ENCODE data around the gene P2RX3. TPM values are rescaled to one million over a fixed set of nuclear protein-coding genes. Genes with fewer than 3 reads are reported as not detected.

The P2RX3 gene
- total RNA-seq, 1 donor from 2014 or later: not detected

DNA sequence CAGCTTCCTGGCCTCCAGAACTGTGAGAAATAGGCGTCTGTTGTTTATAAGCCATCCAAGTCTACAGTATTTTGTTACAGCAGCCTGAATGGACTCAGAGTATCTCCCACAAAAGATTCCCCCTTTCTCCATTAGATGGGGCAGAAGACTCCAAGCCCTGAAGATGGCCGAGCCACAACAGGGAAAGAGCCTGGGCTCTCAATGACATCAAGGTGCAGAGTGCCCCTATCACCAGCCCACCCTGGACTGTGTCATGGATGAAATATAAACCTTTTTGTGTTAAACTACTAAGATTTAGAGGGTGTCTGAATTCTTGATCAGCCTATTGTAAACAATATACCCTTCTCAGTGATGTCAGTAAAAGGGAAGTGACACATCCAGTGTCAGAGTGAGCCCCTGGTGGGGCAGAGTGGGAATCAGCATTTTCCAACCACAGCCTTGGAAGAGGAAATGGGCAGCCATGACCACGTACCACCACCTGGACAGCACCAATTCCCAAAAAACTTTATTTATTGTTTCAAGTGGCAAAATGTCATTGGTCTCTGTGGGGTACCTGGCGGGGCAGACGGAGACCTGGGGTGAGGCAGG is 38.9 kb upstream of the P2RX3 start:
- peaks cover 39% of the 10 kb centered on the region for H3K36me3 ChIP-seq (ENCODE audit: insufficient read depth, low read length)
- H3K4me1 Mint-ChIP-seq (ENCODE audit: low read depth, unreplicated experiment): peaks cover 17% of the 10 kb centered on the region
- H3K27ac ChIP-seq (ENCODE audit: low read depth, low read length): no peak overlapping the region

DNA sequence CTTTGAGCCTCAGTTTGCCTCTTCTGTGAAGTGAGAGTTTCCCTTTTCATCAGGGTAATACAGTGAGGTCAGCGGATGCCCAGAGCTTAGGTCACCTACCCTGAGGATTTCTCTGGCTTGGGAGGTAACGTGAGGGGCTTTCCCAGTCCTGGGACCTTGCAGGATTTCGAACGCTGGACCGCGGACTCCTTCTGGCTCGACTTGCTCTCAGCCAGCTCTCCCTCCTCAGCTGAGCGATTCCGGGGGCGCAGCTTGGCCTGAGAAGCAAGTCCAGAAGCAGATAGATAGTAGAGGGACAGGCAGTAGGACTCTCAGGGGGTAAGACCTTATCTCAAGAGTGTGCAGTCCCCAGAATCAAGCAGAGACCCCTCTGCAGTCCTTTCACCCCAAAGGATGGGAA is 37.4 kb upstream of the P2RX3 start:
- Histone ChIP-seq H3K9me3 (ENCODE audit: insufficient read depth, low read depth, low read length) (peaks cover 7% of the 10 kb centered on the region), H3K9ac (ENCODE audit: low read length) (no peak overlapping the region), H3K27ac (ENCODE audit: low read depth, low read length) (no peak overlapping the region), H2AFZ (ENCODE audit: low read depth, low read length) (no peak overlapping the region), H3K4me1 (ENCODE audit: insufficient read depth, low read length) (peaks cover 15% of the 10 kb centered on the region), H3K4me3 (ENCODE audit: insufficient read depth, low read depth, low read length) (no peak overlapping the region), H3K4me2 (ENCODE audit: low read length) (no peak overlapping the region), H4K20me1 (ENCODE audit: insufficient read depth, low read length) (peaks cover 41% of the 10 kb centered on the region), H3K36me3 (ENCODE audit: insufficient read depth, low read length) (peaks cover 39% of the 10 kb centered on the region), H3K27me3 (ENCODE audit: insufficient read depth, low read length) (no peaks in the 10 kb centered on the region), H3K79me2 (ENCODE audit: insufficient read depth, low read length) (peaks cover 32% of the 10 kb centered on the region)
- TF ChIP-seq, protein P1, sequence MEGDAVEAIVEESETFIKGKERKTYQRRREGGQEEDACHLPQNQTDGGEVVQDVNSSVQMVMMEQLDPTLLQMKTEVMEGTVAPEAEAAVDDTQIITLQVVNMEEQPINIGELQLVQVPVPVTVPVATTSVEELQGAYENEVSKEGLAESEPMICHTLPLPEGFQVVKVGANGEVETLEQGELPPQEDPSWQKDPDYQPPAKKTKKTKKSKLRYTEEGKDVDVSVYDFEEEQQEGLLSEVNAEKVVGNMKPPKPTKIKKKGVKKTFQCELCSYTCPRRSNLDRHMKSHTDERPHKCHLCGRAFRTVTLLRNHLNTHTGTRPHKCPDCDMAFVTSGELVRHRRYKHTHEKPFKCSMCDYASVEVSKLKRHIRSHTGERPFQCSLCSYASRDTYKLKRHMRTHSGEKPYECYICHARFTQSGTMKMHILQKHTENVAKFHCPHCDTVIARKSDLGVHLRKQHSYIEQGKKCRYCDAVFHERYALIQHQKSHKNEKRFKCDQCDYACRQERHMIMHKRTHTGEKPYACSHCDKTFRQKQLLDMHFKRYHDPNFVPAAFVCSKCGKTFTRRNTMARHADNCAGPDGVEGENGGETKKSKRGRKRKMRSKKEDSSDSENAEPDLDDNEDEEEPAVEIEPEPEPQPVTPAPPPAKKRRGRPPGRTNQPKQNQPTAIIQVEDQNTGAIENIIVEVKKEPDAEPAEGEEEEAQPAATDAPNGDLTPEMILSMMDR (IDR thresholded peaks at IDR 0.05; ENCODE audit: insufficient read depth, low read depth, low read length): no peak
- TF ChIP-seq EZH2 (IDR thresholded peaks at IDR 0.05; ENCODE audit: insufficient read depth, low read length): no peak
- no peak overlapping the region for H3K4me3 Mint-ChIP-seq (ENCODE audit: unreplicated experiment)
- FAIRE-seq (no peak), DNase-seq (ENCODE audit: low read depth) (no peak)
- no peaks in the 10 kb centered on the region for H3K27me3 Mint-ChIP-seq (ENCODE audit: low read depth, unreplicated experiment)
- peaks cover 45% of the 10 kb centered on the region for H3K36me3 Mint-ChIP-seq (ENCODE audit: low read depth, unreplicated experiment)
- peaks cover 15% of the 10 kb centered on the region for H3K4me1 Mint-ChIP-seq (ENCODE audit: low read depth, unreplicated experiment)
- H3K27ac Mint-ChIP-seq (ENCODE audit: unreplicated experiment): no peak overlapping the region
- H3K9me3 Mint-ChIP-seq (ENCODE audit: unreplicated experiment): peaks cover 6% of the 10 kb centered on the region

More for the DNA sequence above, 38.9 kb upstream of the P2RX3 start:
- no peak overlapping the region for H3K4me3 Mint-ChIP-seq (ENCODE audit: unreplicated experiment)
- H3K4me3 ChIP-seq (ENCODE audit: insufficient read depth, low read depth, low read length): no peak overlapping the region
- H3K36me3 Mint-ChIP-seq (ENCODE audit: low read depth, unreplicated experiment): peaks cover 46% of the 10 kb centered on the region
- no peak overlapping the region for H3K9ac ChIP-seq (ENCODE audit: low read length)
- H3K4me2 ChIP-seq (ENCODE audit: low read length): no peak overlapping the region
- DNase-seq (ENCODE audit: low read depth) (no peak), FAIRE-seq (no peak)
- H3K27me3 ChIP-seq (ENCODE audit: insufficient read depth, low read length): no peaks in the 10 kb centered on the region
- peaks cover 27% of the 10 kb centered on the region for H4K20me1 ChIP-seq (ENCODE audit: insufficient read depth, low read length)
- H3K4me1 ChIP-seq (ENCODE audit: insufficient read depth, low read length): peaks cover 12% of the 10 kb centered on the region
- H3K27me3 Mint-ChIP-seq (ENCODE audit: low read depth, unreplicated experiment): no peaks in the 10 kb centered on the region
- TF ChIP-seq EZH2 (IDR thresholded peaks at IDR 0.05; ENCODE audit: insufficient read depth, low read length): no peak
- TF ChIP-seq, protein P1 (IDR thresholded peaks at IDR 0.05; ENCODE audit: insufficient read depth, low read depth, low read length): no peak
- H3K79me2 ChIP-seq (ENCODE audit: insufficient read depth, low read length): peaks cover 17% of the 10 kb centered on the region
- peaks cover 6% of the 10 kb centered on the region for H3K9me3 Mint-ChIP-seq (ENCODE audit: unreplicated experiment)
- no peak overlapping the region for H2AFZ ChIP-seq (ENCODE audit: low read depth, low read length)
- H3K27ac Mint-ChIP-seq (ENCODE audit: unreplicated experiment): no peak overlapping the region
- H3K9me3 ChIP-seq (ENCODE audit: insufficient read depth, low read depth, low read length): peaks cover 7% of the 10 kb centered on the region

DNA sequence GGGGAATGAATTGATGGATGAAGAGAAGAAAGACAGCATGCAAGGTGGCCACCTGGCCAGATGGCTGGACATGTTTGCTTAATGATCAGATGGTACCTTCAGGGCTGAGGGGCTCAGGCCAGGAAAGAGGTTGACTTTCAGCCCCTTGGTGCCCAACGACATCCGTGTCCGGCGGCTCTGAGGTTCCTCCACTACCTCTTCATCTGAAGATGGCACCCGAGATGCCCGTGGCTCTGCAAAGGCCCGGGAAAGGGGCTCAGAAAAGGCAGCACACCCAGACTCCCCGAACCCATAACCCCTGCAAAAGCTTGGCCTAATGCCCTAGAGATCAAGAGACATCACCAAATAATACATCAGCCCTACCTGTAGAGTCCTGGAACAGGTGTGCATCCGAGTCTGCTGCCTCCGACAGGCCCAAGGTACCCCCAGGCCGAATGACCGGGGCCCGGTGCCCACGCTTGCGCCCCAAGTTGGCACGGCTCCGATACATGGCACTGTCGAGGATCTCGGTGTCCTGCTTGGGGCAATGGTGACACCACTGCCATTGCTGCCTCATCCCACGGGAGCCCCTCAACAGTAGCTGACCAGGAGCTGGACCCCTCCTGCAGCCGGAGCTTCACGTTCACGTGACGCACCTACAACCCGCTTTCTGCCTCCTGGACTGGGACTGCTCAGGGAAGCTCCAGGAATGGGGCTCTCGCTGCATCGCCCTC is 36.3 kb upstream of the P2RX3 start:
- peaks cover 42% of the 10 kb centered on the region for H3K79me2 ChIP-seq (ENCODE audit: insufficient read depth, low read length)
- H2AFZ ChIP-seq (ENCODE audit: low read depth, low read length): no peak overlapping the region
- Mint-ChIP-seq H3K4me3 (ENCODE audit: unreplicated experiment) (no peak overlapping the region), H3K4me1 (ENCODE audit: low read depth, unreplicated experiment) (peaks cover 20% of the 10 kb centered on the region), H3K36me3 (ENCODE audit: low read depth, unreplicated experiment) (peaks cover 41% of the 10 kb centered on the region), H3K9me3 (ENCODE audit: unreplicated experiment) (peaks cover 6% of the 10 kb centered on the region), H3K27me3 (ENCODE audit: low read depth, unreplicated experiment) (no peaks in the 10 kb centered on the region), H3K27ac (ENCODE audit: unreplicated experiment) (peak overlapping the region; percentile 27)
- peaks cover 7% of the 10 kb centered on the region for H3K9me3 ChIP-seq (ENCODE audit: insufficient read depth, low read depth, low read length)
- H4K20me1 ChIP-seq (ENCODE audit: insufficient read depth, low read length): peaks cover 49% of the 10 kb centered on the region
- peaks cover 21% of the 10 kb centered on the region for H3K4me1 ChIP-seq (ENCODE audit: insufficient read depth, low read length)
- H3K36me3 ChIP-seq (ENCODE audit: insufficient read depth, low read length): peaks cover 36% of the 10 kb centered on the region
- FAIRE-seq (no peak), DNase-seq (ENCODE audit: low read depth) (no peak)
- no peak overlapping the region for H3K4me2 ChIP-seq (ENCODE audit: low read length)
- no peak overlapping the region for H3K9ac ChIP-seq (ENCODE audit: low read length)
- TF ChIP-seq, protein P1 (IDR thresholded peaks at IDR 0.05; ENCODE audit: insufficient read depth, low read depth, low read length): no peak
- no peak for TF ChIP-seq EZH2 (IDR thresholded peaks at IDR 0.05; ENCODE audit: insufficient read depth, low read length)
- H3K27ac ChIP-seq (ENCODE audit: low read depth, low read length): no peak overlapping the region
- H3K4me3 ChIP-seq (ENCODE audit: insufficient read depth, low read depth, low read length): no peak overlapping the region
- H3K27me3 ChIP-seq (ENCODE audit: insufficient read depth, low read length): no peaks in the 10 kb centered on the region

Measured in astrocyte (in vitro differentiated cells and primary cell).